Islet precursor cell (in vitro differentiated cells): ENCODE results near the gene RCL1.
"Not testable (repeated sequence)": the region's sequence is repeated elsewhere in the genome, so short reads cannot be mapped to it uniquely, and the experiment has no call there.

Source experiments
- DNase-seq: peaks from one replicate; pipeline ENCODE4 v3.0.0-alpha.2; 2018

Gene RCL1

GRCh38 chr9:4784403-4784802, 8.3 kb upstream of the RCL1 start:
- no peak for DNase-seq

DNA sequence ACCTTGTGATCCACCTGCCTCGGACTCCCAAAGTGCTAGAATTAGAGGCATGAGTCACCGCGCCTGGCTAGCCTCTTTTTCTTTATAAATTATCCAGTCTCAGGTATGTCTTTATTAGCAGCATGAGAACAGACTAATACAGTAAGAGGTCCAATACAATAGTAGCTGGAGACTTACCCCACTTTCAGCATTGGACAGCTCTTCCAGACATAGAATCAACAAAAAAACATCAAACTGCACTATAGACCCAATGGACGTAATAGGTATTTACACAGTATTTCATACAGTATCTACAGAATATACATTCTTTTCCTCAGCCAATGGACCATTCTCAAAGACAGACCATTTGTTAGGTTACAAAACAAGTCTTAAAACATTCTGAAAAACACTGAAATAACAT, 6.1 kb upstream of the RCL1 start:
- no peak for DNase-seq

DNA sequence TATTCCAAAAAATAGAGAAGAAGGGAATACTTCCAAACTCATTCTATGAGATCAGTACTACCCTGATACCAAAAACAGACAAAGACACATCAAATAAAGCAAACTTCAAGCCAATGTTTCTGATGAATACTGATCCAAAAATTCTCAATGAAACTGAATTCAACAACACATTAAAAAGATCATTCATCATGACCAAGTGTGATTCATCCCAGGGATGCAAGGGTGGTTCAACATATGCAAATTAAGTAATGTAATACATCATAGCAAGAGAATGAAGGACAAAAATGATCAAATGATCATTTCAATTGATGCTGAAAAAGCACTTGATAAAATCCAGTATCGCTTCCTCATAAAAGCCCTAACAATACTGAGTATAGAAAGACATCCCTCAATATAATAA, 4.9 kb upstream of the RCL1 start:
- DNase-seq, result no peak

GRCh38 chr9:4788703-4789102, 4.0 kb upstream of the RCL1 start:
- no peak for DNase-seq

GRCh38 chr9:4792054-4792571, 631 bp upstream of the RCL1 start:
- DNase-seq, result no peak

GRCh38 chr9:4793459-4794395, 983 bp downstream of the RCL1 start:
- no peak for DNase-seq

- DNase-seq, result no peak
Measured at GRCh38 chr9:4794691-4795090, 1.9 kb downstream of the RCL1 start.

- DNase-seq, result not testable (repeated sequence)
Measured at GRCh38 chr9:4795108-4795507, 2.4 kb downstream of the RCL1 start.

DNA sequence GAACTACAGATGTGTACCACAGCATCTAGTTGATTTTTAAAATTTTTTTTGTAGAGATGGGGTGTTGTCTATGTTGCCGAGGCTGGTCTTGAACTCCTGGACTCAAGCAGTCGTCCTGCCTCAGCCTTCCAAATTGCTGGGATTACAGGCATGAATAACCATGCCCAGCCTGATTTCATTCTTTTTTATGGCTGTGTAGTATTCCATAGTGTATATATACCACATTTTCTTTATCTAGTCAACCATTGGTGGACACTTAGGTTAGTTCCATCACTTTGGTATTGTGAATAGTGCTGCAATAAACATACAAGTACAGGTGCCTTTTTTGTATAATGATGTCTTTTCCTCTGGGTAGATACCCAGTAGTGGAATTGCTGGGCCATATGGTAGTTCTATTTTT, 3.8 kb downstream of the RCL1 start:
- DNase-seq, result no peak

- DNase-seq, result peak; percentile 62
Measured at GRCh38 chr9:4796988-4797853, 4.5 kb downstream of the RCL1 start.

- DNase-seq, result no peak
Measured at GRCh38 chr9:4797854-4798150, 5.1 kb downstream of the RCL1 start.

GRCh38 chr9:4798281-4799032, 5.7 kb downstream of the RCL1 start:
- DNase-seq, result no peak

- DNase-seq, result no peak
Measured at GRCh38 chr9:4799033-4799430, 6.3 kb downstream of the RCL1 start.

DNA sequence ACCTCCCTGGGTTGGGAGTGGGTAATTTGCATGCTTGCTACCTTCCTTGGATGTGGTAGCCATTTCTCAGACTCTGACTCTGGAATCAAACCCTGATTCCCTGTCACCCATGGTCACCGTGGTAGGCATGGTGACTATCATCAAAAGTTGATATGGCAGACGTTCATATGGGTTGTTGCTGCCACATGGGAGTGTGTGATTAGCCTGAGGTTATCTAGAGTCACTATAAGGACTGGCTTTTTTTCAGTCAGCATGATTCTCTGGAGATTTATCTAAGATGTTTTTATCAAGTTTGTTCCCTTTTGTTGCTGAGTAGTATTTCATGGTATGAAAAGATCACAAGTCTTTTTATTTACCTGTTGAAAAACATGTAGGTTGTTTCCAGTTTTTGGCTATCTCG, 7.0 kb downstream of the RCL1 start:
- no peak for DNase-seq

- DNase-seq, result no peak
Measured at GRCh38 chr9:4801156-4801555, 8.4 kb downstream of the RCL1 start.

DNA sequence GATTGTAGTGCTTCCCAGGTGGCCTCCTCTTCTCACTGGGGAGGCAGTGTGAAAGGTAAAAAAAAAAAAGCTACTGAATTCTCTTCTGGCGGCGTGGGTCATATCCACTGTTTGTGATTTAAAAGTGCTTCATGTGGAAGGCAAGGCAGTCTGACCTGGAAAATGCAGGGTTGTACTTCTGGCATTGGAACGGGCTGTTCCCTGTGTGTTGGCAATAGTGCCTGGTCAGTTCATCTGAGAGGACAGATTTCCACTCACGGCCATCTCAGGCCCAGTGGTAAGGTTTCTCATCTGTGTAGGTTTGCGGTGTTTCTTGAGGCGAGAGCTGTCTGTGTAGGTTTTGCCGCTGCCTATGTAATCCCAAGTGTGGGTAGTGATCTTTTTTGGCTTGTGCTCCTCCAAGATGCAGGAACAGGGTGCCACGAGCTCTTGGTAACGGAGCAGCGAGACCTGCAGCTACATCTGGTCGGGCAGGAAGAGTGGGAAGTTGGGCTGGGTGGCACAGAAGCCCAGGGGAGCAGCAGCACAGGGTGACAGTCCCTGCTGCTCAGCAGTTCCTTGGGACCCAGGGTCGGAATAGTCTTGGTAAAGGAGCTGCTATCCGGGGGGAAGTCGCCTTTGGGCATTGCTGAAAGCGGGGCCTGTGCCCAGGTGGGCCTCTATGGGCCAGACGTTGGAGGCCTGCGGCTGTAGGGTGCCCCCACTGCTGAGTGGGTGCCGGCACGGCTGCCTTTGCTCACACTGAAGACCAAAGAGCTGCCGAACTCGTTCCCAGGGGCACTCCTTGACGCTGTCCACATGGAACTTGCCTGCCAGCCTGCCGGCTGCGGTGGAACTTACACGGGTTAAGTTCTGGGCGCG, 11.2 kb downstream of the RCL1 start:
- DNase-seq, result no peak

GRCh38 chr9:4804531-4805016, 11.8 kb downstream of the RCL1 start:
- DNase-seq, result no peak

DNA sequence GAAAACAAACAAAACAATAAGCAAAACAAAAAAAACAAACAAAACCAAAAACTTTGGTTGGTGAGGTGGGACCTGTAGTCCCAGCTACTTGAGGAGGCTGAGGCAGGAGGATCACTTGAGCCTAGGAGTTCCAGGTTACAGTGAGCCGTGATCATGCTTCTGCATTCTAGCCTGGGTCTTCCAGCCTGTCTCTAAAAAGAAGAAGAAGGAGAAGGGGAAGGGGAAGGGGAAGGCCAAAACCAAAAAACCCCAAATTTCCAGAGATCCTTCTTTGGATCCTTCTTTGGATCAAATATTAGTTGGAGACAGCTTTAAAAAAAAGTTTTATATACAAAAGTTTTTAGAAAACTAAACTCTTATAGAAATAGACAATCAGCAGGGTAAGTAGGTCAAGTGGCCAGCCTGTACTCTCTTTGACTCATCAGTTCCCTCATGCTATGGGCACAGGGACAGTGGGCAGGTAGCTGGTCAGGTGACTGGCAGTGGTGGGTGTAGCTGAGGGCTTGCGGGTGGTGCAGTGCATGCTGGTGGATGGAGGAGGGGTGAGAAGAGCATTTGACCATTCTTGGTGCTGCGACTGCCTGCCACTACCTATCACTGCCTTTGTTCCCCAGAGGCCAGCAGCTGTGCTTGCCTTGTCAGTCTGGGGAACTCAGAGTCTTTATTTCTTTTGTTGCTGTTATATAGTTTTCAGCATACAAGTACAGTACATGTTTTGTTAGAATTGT, 12.6 kb downstream of the RCL1 start:
- no peak for DNase-seq

- no peak for DNase-seq
Measured at GRCh38 chr9:4810565-4810964, 17.8 kb downstream of the RCL1 start.

DNA sequence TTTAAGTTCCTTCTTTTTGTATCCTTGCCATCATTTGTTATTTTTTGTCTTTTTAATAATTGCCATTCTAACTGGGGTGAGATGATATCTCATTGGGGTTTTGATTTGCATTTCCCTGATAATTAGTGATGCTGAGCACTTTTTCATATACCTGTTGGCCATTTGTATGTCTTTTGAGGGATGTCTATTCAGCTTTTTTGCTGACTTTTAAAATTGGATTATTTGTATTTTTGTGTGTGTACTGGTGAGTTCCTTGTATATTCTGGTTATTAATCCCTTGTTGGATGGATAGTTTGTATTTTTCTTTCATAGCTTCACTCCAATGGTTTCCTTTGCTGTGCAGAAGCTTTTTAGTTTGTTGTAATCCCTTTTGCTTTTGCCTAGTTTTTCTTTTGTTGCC, 19.1 kb downstream of the RCL1 start:
- DNase-seq, result no peak

GRCh38 chr9:4812858-4813257, 20.1 kb downstream of the RCL1 start:
- no peak for DNase-seq
